ENCODE data around the gene EIF4EBP2. TPM values are rescaled to one million over a fixed set of nuclear protein-coding genes. Genes with fewer than 3 reads are reported as not detected.

Gene EIF4EBP2
- total RNA-seq, 120 experiments from 2014 or later = 28.6 to 91.0 (median 50.9) TPM

Other genes with a start within 250 kb of the EIF4EBP2 start
- 100 to 1,000 TPM in 50 of 120 experiments, 10 to 100 TPM in 70; 68.3 to 142 (median 97.1) TPM for gene SAR1A, start 233.6 kb upstream of the EIF4EBP2 start, total RNA-seq
- gene PPA1, start 170.7 kb upstream of the EIF4EBP2 start, total RNA-seq = 100 to 1,000 TPM in 114 of 120 experiments, 10 to 100 TPM in 6; 63.3 to 219 (median 163) TPM
- 1 to 10 TPM in 114 of 120 experiments, under 1 TPM in 6; 0.64 to 5.9 (median 2.1) TPM for gene NPFFR1, start 120.1 kb upstream of the EIF4EBP2 start, total RNA-seq
- gene LRRC20, start 21.5 kb upstream of the EIF4EBP2 start, total RNA-seq = 10 to 100 TPM; 17.5 to 59.6 (median 37.2) TPM
- 1 to 10 TPM in 2 of 120 experiments, under 1 TPM in 19, not detected in 99; 0.23 to 1.2 (median 0.43) TPM for gene NODAL, start 37.5 kb downstream of the EIF4EBP2 start, total RNA-seq
- 10 to 100 TPM in 105 of 120 experiments, 1 to 10 TPM in 15; 7.2 to 25.7 (median 13.2) TPM for gene PALD1, start 74.6 kb downstream of the EIF4EBP2 start, total RNA-seq
- 1 to 10 TPM in 49 of 120 experiments, under 1 TPM in 55, not detected in 16; 0.25 to 4.6 (median 0.89) TPM for gene PRF1, start 198.6 kb downstream of the EIF4EBP2 start, total RNA-seq

All from dorsolateral prefrontal cortex (tissue), 118 donors.